Right lobe of liver (tissue), 4 donors: ENCODE data around the gene IDI1.

Experiments used
- CTCF ChIP-seq, 4 donors: fragments of 200-600 bp in 3 of 4; fragments of 450-650 bp in 1 of 4; IDR thresholded peaks; one replicate each; pipeline versions ENCODE4 v1.5.1 to v1.8.0; 2016 to 2022; ENCODE audit warnings: antibody characterized with exemption in 4 of 4, mild to moderate bottlenecking in 2 of 4
- POLR2A ChIP-seq: fragments of 450-650 bp; IDR thresholded peaks from one replicate; pipeline ENCODE4 v1.6.1; 2017; ENCODE audit warnings: antibody characterized with exemption, mild to moderate bottlenecking
- donor health status: DM: no; HTN: no; CAD: no.
- donor health status: DM: no; HTN: no; CAD: no.
- donor health status: DM: no; HTN: yes; CAD: no.

DNA sequence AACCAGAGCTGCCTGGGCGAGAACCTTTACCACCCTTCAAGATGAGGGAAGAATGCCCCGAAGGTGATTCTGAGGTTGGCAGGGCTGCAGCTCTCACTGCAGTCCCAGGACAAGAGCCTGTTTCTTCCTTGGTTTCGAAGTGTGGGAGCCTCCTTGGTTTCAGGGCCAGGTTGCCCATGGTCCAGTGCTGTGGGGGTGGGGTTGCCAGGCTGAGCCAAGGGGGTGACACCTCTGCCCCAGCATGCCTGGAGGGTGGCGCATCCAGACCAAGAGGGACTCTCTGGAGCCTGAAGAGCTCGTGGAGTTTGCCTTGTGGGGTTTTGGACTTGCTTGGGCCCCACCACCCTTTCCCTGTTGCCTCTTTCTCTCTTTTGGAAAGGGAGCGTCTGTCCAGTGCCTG is 48.5 kb upstream of the IDI1 start:
- TF ChIP-seq CTCF (IDR thresholded peaks at IDR 0.05) (no peak), POLR2A (no peak)
